Body of pancreas (tissue), 4 donors: ENCODE measurements around the gene RALB.

Experiments used
- CTCF ChIP-seq, 7 experiments: fragments of 450-650 bp in 4 of 7; fragments of 200-600 bp in 3 of 7; sonication (generic) in 3 of 7; IDR thresholded peaks; one replicate each; pipeline ENCODE4 v1.5.1; 2016 to 2019; ENCODE audit warnings: antibody characterized with exemption in 7 of 7
- POLR2A ChIP-seq, 3 donors: fragments of 450-650 bp; IDR thresholded peaks; one replicate each; pipeline ENCODE4 v1.6.1; 2016; ENCODE audit warnings: antibody characterized with exemption in 3 of 3, mild to moderate bottlenecking in 2 of 3

- TF ChIP-seq CTCF (IDR thresholded peaks at IDR 0.05) (no peak), POLR2A (IDR thresholded peaks at IDR 0.05) (no peak)
Observed at GRCh38 chr2:120218181-120218580, 34.5 kb upstream of the RALB start.
